K562 (cell line): ENCODE results near the gene TSPOAP1. TPM values are rescaled to one million over a fixed set of nuclear protein-coding genes. Genes with fewer than 3 reads are reported as not detected.

ENCODE experiments used
- BRD4 ChIP-seq: fragments of 200-600 bp; sonication (generic); IDR thresholded peaks from 2 replicates; pipeline ENCODE4 v1.6.1; 2017; ENCODE audit warnings: inconsistent platforms
- E4F1 ChIP-seq: fragments of 250-450 bp; sonication (Bioruptor Pico); IDR thresholded peaks from 2 replicates; pipeline ENCODE4 v1.5.0; 2021; ENCODE audit warnings: mild to moderate bottlenecking, borderline replicate concordance
- FUS ChIP-seq: fragments of 200-400 bp; formaldehyde crosslinking; optimal IDR thresholded peaks from 2 replicates; pipeline ENCODE3; 2017; ENCODE audit warnings: low read depth, low read length
- GABPB1 ChIP-seq: sonication (generic); formaldehyde crosslinking; IDR thresholded peaks from 2 replicates; pipeline ENCODE4 v1.8.0; 2022; ENCODE audit warnings: mild to moderate bottlenecking, missing genetic modification reagents
- HNRNPH1 ChIP-seq: fragments of 200-400 bp; formaldehyde crosslinking; optimal IDR thresholded peaks from 2 replicates; pipeline ENCODE3; 2017; ENCODE audit warnings: low read depth, mild to moderate bottlenecking, low read length, moderate library complexity
- LARP7 ChIP-seq: fragments of 450-650 bp; IDR thresholded peaks from 2 replicates; pipeline ENCODE4 v1.6.1; 2016
- NFIX ChIP-seq: fragments of 250-450 bp; sonication (Bioruptor Pico); IDR thresholded peaks from 2 replicates; pipeline ENCODE4 v1.4.0; 2020; ENCODE audit warnings: low read depth, mild to moderate bottlenecking, moderate library complexity
- OTX1 ChIP-seq: fragments of 450-650 bp; formaldehyde crosslinking; IDR thresholded peaks from 2 replicates; pipeline ENCODE4 v1.4.0; 2022; ENCODE audit warnings: mild to moderate bottlenecking
- SIRT6 ChIP-seq: IDR thresholded peaks from one replicate; pipeline ENCODE4 v1.6.1; 2012; ENCODE audit warnings: low read depth, mild to moderate bottlenecking, control low read depth, inconsistent platforms, low read length, moderate library complexity
- USF1 ChIP-seq: sonication (generic); formaldehyde crosslinking; IDR thresholded peaks from 2 replicates; pipeline ENCODE4 v1.9.0; 2022; ENCODE audit warnings: mild to moderate bottlenecking, missing genetic modification reagents
- ZBTB40 ChIP-seq, 2 experiments: fragments of 450-650 bp in 1 of 2; sonication (generic) in 1 of 2; formaldehyde crosslinking in 1 of 2; IDR thresholded peaks; 2 replicates each; pipeline versions ENCODE4 v1.7.1 to v1.9.0; 2016 to 2022; ENCODE audit warnings: inconsistent platforms in 1 of 2, mild to moderate bottlenecking in 1 of 2, missing genetic modification reagents in 1 of 2
- ZNF395 ChIP-seq: fragments of 200-800 bp; sonication (Bioruptor generic); IDR thresholded peaks from 2 replicates; pipeline ENCODE4 v1.6.1; 2017; ENCODE audit warnings: missing genetic modification characterization, missing compliant biosample characterization
- ZNF644 ChIP-seq: fragments of 200-800 bp; sonication (Bioruptor generic); IDR thresholded peaks from 2 replicates; pipeline ENCODE4 v1.6.1; 2016; ENCODE audit warnings: low read depth, missing genetic modification characterization, missing compliant biosample characterization
- polyA plus RNA-seq, 8 experiments: library from polyadenylated mRNA; depleted of rRNA in 4 of 8; stranded (reverse) in 5 of 8; unstranded in 3 of 8; fragments of >200 nt; fragmentation: Nextera tagmentation in 2 of 8; fragmentation: Illumina TruSeq in 1 of 8; extraction: Ambion mirVana in 2 of 8; extraction: Trizol in 1 of 8; gene quantifications; 2 replicates each; pipeline versions ENCODE4 v1.2.1 to v1.2.3, GENCODE V29; 2011 to 2014; ENCODE audit warnings: inconsistent platforms in 1 of 8, missing spikeins in 1 of 8
- total RNA-seq, 7 experiments: library from RNA; depleted of rRNA in 6 of 7; stranded (reverse); fragments of >200 nt in 6 of 7; fragmentation: Illumina TruSeq in 2 of 7; extraction: Trizol in 2 of 7; gene quantifications; 2 replicates each; pipeline versions ENCODE4 v1.2.1 to v1.2.3, GENCODE V29; 2011 to 2021; ENCODE audit warnings: low replicate concordance in 1 of 7

Gene TSPOAP1
- total and polyA plus RNA-seq, 9 of the 15 experiments (the other 6 are each of a cell fraction or from before 2014, with no cell fraction given), result 0.87 to 3.9 (median 1.8) TPM; not detected in 2

GRCh38 chr17:58335779-58336455 is 7.3 kb upstream of the TSPOAP1 start (continued):
- TF ChIP-seq ZBTB40 (IDR thresholded peaks at IDR 0.05), result no peak; the same call in 1 of the 2 replicates
- no peak for TF ChIP-seq ZBTB40 (CRISPR knock-in tag; IDR thresholded peaks at IDR 0.05)
- 0 out of 2 replicates have a peak, but pooled peaks have one; percentile 40 for TF ChIP-seq OTX1 (CRISPR knock-in tag)
- TF ChIP-seq BRD4, result no peak
- TF ChIP-seq NFIX (CRISPR knock-in tag), result no peak
- no peak; the same call in 1 of the 2 replicates for TF ChIP-seq USF1 (CRISPR knock-in tag)
- TF ChIP-seq FUS, result no peak
- TF ChIP-seq GABPB1 (CRISPR knock-in tag), result peak; percentile 65; the same call in 1 of the 2 replicates
- TF ChIP-seq HNRNPH1, result no peak
- peak; percentile 80 for TF ChIP-seq ZNF395 (CRISPR knock-in tag)
- peak; percentile 40 for TF ChIP-seq ZNF644
- TF ChIP-seq SIRT6, result no peak
- TF ChIP-seq E4F1 (CRISPR knock-in tag), result no peak
- no peak for TF ChIP-seq LARP7
